Adipocyte (in vitro differentiated cells): ENCODE results near the gene NOVA1.
A peak's percentile ranks its signal among the peaks of the same experiment; 100 is the strongest.

Experiments used
- DNase-seq: peaks from one replicate; pipeline ENCODE4 v3.0.0-alpha.2; 2015; ENCODE audit warnings: low read depth
- H3K27me3 ChIP-seq: replicated peaks from 2 replicates; pipeline ENCODE4 v1.7.0; 2013; ENCODE audit warnings: mild to moderate bottlenecking, low read length, moderate library complexity; ENCODE audit not compliant: control insufficient read depth, insufficient read depth
- H3K36me3 ChIP-seq: 2 replicates; pipeline ENCODE4 v1.7.0; 2013; ENCODE audit warnings: low read length, mild to moderate bottlenecking, moderate library complexity; ENCODE audit not compliant: control insufficient read depth, insufficient read depth, severe bottlenecking
- H3K4me1 ChIP-seq: 2 replicates; pipeline ENCODE4 v1.7.0; 2013; ENCODE audit warnings: mild to moderate bottlenecking, low read length, moderate library complexity; ENCODE audit not compliant: control insufficient read depth, insufficient read depth
- H3K4me3 ChIP-seq: 2 replicates; pipeline ENCODE4 v1.7.0; 2013; ENCODE audit warnings: mild to moderate bottlenecking, low read length, moderate library complexity
- H3K9ac ChIP-seq: 2 replicates; pipeline ENCODE4 v1.7.0; 2013; ENCODE audit warnings: mild to moderate bottlenecking, low read length, moderate library complexity
- H3K9me3 ChIP-seq: 2 replicates; pipeline ENCODE4 v1.7.0; 2013; ENCODE audit warnings: mild to moderate bottlenecking, low read length, moderate library complexity; ENCODE audit not compliant: control insufficient read depth

NOVA1 gene

DNA sequence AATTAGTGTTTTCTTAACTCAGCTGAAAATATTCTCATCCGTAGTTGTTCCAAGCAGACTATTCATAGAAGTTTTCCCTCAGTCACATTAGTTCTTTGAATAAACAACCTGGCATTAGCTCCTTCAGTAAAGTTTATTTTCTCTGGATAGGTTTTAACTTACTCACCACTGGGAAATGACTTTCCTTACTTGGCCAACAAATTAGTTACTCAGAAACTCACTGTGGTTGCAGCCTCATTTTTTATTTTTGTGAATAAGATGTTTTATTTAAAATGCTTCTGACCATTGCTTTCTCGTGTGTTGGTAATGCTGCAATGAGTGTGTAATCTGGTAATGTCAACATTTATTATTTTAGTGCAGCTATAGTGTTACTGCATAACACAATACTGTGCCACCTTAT is 74.9 kb downstream of the NOVA1 start:
- DNase-seq: peak; percentile 79
- Histone ChIP-seq H3K27me3 (no peaks in the 10 kb centered on the region), H3K9me3 (no peaks in the 10 kb centered on the region), H3K4me1 (peaks cover 29% of the 10 kb centered on the region), H3K36me3 (no peaks in the 10 kb centered on the region), H3K4me3 (peak overlapping the region; percentile 5), H3K9ac (no peak overlapping the region)

GRCh38 chr14:26517771-26518170 is 80.1 kb downstream of the NOVA1 start:
- Histone ChIP-seq H3K4me1 (peaks cover 6% of the 10 kb centered on the region), H3K27me3 (no peaks in the 10 kb centered on the region), H3K36me3 (no peaks in the 10 kb centered on the region), H3K4me3 (no peak overlapping the region), H3K9me3 (no peaks in the 10 kb centered on the region), H3K9ac (no peak overlapping the region)
- no peak for DNase-seq

DNA sequence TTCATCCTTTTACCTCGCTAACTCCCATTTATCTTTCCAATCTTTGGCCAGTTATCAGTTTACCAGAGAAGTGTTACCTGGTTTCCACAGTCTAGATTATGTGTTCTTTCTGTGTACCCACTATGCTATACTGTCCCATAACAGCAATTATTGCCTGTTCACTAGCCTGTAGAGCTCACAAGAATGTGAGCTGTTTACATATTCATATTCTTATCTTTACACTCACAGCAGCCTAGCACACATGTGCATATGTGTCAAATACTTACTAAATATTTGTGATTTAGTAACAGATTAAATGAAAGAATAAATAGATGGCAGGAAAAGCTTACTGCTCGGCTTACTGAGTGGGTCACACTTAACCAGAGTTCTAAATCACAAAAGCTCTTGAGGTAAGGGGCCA is 97.8 kb downstream of the NOVA1 start:
- no peak for DNase-seq
- no peak overlapping the region for H3K4me3 ChIP-seq

GRCh38 chr14:26499546-26499945 is 98.3 kb downstream of the NOVA1 start:
- no peak for DNase-seq
- no peak overlapping the region for H3K9ac ChIP-seq
- no peaks in the 10 kb centered on the region for H3K36me3 ChIP-seq
- no peaks in the 10 kb centered on the region for H3K27me3 ChIP-seq
- no peaks in the 10 kb centered on the region for H3K4me1 ChIP-seq
- no peaks in the 10 kb centered on the region for H3K9me3 ChIP-seq
- no peak overlapping the region for H3K4me3 ChIP-seq

More for the DNA sequence above, 97.8 kb downstream of the NOVA1 start:
- no peaks in the 10 kb centered on the region for H3K9me3 ChIP-seq
- no peaks in the 10 kb centered on the region for H3K36me3 ChIP-seq
- H3K9ac ChIP-seq: no peak overlapping the region
- H3K4me1 ChIP-seq: no peaks in the 10 kb centered on the region
- H3K27me3 ChIP-seq: no peaks in the 10 kb centered on the region

GRCh38 chr14:26486922-26487321 is 110.9 kb downstream of the NOVA1 start:
- Histone ChIP-seq H3K36me3 (no peaks in the 10 kb centered on the region), H3K9me3 (no peaks in the 10 kb centered on the region), H3K27me3 (no peaks in the 10 kb centered on the region), H3K9ac (no peak overlapping the region), H3K4me3 (no peak overlapping the region), H3K4me1 (no peaks in the 10 kb centered on the region)
- DNase-seq: peak; percentile 1

- DNase-seq: no peak
- Histone ChIP-seq H3K4me1 (peaks cover 3% of the 10 kb centered on the region), H3K9me3 (no peaks in the 10 kb centered on the region), H3K27me3 (no peaks in the 10 kb centered on the region), H3K36me3 (no peaks in the 10 kb centered on the region), H3K4me3 (no peak overlapping the region), H3K9ac (no peak overlapping the region)
Measured at GRCh38 chr14:26484562-26484961, 113.3 kb downstream of the NOVA1 start.

- Histone ChIP-seq H3K9ac (no peak overlapping the region), H3K36me3 (no peaks in the 10 kb centered on the region), H3K9me3 (no peaks in the 10 kb centered on the region), H3K4me3 (no peak overlapping the region), H3K27me3 (no peaks in the 10 kb centered on the region), H3K4me1 (peaks cover 3% of the 10 kb centered on the region)
- DNase-seq: no peak
Measured at GRCh38 chr14:26478967-26479366, 118.9 kb downstream of the NOVA1 start.

DNA sequence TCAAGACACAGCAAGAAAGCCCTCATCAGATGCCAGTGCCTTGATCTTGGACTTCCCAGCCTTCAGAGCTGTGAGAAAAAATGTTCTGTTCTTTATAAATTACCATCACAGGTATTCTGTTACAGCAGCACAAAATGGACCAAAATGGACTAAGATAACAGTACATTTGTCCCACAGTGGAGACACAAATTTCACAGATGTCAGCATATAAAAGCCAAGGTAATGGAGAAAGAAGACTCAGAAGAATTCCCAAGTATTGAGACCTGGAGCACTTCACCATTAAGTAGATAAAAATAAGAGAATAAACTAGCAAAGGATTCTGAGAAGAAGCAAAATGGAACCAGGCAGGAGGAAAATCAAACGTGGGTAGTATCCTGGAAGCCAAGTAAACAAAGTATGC is 131.0 kb downstream of the NOVA1 start:
- H3K4me1 ChIP-seq: no peaks in the 10 kb centered on the region
- no peak overlapping the region for H3K4me3 ChIP-seq
- no peak for DNase-seq

DNA sequence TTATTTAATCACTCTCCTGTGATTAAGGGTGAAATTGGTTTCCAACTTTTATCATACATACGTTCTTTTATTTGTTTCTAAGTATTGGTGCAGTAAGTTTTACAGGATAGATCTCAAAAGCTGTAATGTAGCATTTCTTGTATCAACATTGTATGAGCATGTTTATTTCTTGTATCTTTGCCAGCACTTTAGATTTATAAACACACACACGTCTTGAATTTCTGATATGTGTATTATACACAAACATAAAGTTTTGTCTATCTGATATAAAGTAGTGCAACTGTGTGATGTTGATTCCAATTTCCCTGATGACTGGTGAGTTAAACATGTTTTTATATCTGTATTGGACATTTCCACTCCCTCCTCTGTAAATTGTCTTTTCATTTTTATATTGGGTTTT is 134.7 kb downstream of the NOVA1 start:
- no peak overlapping the region for H3K4me3 ChIP-seq
- H3K9ac ChIP-seq: no peak overlapping the region
- H3K36me3 ChIP-seq: peaks cover 16% of the 10 kb centered on the region
- DNase-seq: no peak
- H3K9me3 ChIP-seq: no peaks in the 10 kb centered on the region
- no peaks in the 10 kb centered on the region for H3K27me3 ChIP-seq
- no peaks in the 10 kb centered on the region for H3K4me1 ChIP-seq

More for the DNA sequence above, 131.0 kb downstream of the NOVA1 start:
- Histone ChIP-seq H3K9me3 (no peaks in the 10 kb centered on the region), H3K36me3 (peaks cover 16% of the 10 kb centered on the region), H3K9ac (no peak overlapping the region), H3K27me3 (no peaks in the 10 kb centered on the region)

- Histone ChIP-seq H3K4me3 (no peak overlapping the region), H3K9ac (no peak overlapping the region), H3K9me3 (no peaks in the 10 kb centered on the region), H3K27me3 (no peaks in the 10 kb centered on the region), H3K36me3 (no peaks in the 10 kb centered on the region), H3K4me1 (no peaks in the 10 kb centered on the region)
- DNase-seq: no peak
Measured at GRCh38 chr14:26454105-26454504, 143.7 kb downstream of the NOVA1 start.

GRCh38 chr14:26448181-26448855 is 149.5 kb downstream of the NOVA1 start:
- Histone ChIP-seq H3K4me3 (no peak overlapping the region), H3K36me3 (peaks cover 13% of the 10 kb centered on the region), H3K9me3 (no peaks in the 10 kb centered on the region), H3K4me1 (no peaks in the 10 kb centered on the region), H3K27me3 (no peaks in the 10 kb centered on the region), H3K9ac (no peak overlapping the region)
- no peak for DNase-seq

DNA sequence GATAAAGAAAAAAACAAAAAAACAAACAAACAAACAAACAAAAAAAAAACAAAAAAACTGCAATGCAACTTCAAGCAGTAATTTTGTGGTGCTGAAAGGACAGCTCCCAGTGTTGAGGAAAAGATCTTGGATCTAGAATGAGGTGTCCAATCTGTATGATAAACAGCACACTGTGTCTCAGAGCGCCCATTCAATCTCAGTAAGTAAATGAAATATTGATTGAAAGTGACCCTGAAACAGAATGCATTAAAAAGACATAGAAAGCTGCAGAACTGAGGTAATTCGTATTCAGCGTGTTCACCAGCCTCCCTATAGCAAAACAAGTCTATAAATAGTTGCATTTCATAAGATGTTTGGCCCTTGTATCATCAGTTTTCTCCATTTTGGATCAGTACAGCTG is 153.0 kb downstream of the NOVA1 start:
- Histone ChIP-seq H3K9me3 (no peaks in the 10 kb centered on the region), H3K27me3 (no peaks in the 10 kb centered on the region), H3K4me1 (no peaks in the 10 kb centered on the region), H3K9ac (no peak overlapping the region), H3K36me3 (peaks cover 13% of the 10 kb centered on the region), H3K4me3 (no peak overlapping the region)
- DNase-seq: peak; percentile 52
